NB4 (cell line): ENCODE data around the gene NRP2.

Experiments used
- CTCF ChIP-seq: IDR thresholded peaks from one replicate; pipeline ENCODE4 v1.5.1; 2012; ENCODE audit warnings: low read depth, low read length
- TF ChIP-seq, protein P1 (sequence below): IDR thresholded peaks from 2 replicates; pipeline ENCODE4 v1.6.1; 2011; ENCODE audit warnings: low read depth, low read length

DNA sequence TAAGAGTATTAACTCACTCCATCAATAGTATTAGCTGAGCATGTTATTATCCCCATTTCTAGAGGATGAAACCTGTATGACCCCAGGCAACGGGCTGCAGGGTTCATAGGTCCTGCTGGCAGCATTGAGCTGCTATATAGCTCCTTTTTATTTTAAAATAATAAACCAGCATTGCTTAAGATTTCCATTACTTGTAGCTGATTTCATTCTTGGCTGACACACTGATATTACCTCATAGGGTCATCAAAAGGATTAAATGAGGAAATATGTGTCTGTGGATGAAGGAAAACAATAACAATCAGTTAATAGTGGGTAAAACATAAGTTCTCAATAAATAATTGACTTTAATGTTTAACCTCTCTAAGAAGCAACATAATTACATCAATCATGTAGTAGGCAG is 48.3 kb upstream of the NRP2 start:
- TF ChIP-seq CTCF, result no peak
- TF ChIP-seq, protein P1, sequence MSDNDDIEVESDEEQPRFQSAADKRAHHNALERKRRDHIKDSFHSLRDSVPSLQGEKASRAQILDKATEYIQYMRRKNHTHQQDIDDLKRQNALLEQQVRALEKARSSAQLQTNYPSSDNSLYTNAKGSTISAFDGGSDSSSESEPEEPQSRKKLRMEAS, result no peak
